Left ventricle myocardium inferior (tissue), 1 donor: ENCODE results near the gene ACAD11. TPM values are rescaled to one million over a fixed set of nuclear protein-coding genes. Genes with fewer than 3 reads are reported as not detected.
A peak's percentile ranks its signal among the peaks of the same experiment; 100 is the strongest.

ENCODE experiments used
- DNase-seq: peaks from one replicate; pipeline ENCODE4 v3.0.0-alpha.2; 2020
- H3K27ac ChIP-seq: fragments of 200-600 bp; replicated peaks from 2 replicates; pipeline ENCODE4 v1.8.0; 2021
- H3K27me3 ChIP-seq: fragments of 200-600 bp; 2 replicates; pipeline ENCODE4 v1.8.0; 2021; ENCODE audit warnings: low read depth
- H3K36me3 ChIP-seq: fragments of 200-600 bp; 2 replicates; pipeline ENCODE4 v1.8.0; 2021
- H3K4me1 ChIP-seq: fragments of 200-600 bp; 2 replicates; pipeline ENCODE4 v1.8.0; 2021
- H3K4me3 ChIP-seq: fragments of 200-600 bp; 2 replicates; pipeline ENCODE4 v1.8.0; 2021; ENCODE audit warnings: mild to moderate bottlenecking, moderate library complexity
- H3K9me3 ChIP-seq: fragments of 200-600 bp; replicated peaks from 2 replicates; pipeline ENCODE4 v1.8.0; 2021
- intact Hi-C: fragments of 100-400 bp; cut with micrococcal nuclease; formaldehyde crosslinking; loops from one replicate; pipeline ENCODE4 v1.11.0; 2022
- total RNA-seq: library from RNA; stranded (reverse); fragmentation: NEBNext Ultra II Directional; extraction: Animal tissue kit (Norgen Biotek cat#: 25700); gene quantifications from one replicate; pipeline ENCODE4 v1.2.1, GENCODE V29; 2021
- TF ChIP-seq, protein P1 (sequence below): fragments of 200-600 bp; IDR thresholded peaks from 2 replicates; pipeline ENCODE4 v1.8.0; 2021; ENCODE audit warnings: antibody characterized with exemption, mild to moderate bottlenecking, borderline replicate concordance
- donor health status: DM: no; HTN: yes; CAD: no; lungs with severe emphysema.

ACAD11 gene
- total RNA-seq, 1 donor from 2014 or later, result 21.5 TPM

DNA sequence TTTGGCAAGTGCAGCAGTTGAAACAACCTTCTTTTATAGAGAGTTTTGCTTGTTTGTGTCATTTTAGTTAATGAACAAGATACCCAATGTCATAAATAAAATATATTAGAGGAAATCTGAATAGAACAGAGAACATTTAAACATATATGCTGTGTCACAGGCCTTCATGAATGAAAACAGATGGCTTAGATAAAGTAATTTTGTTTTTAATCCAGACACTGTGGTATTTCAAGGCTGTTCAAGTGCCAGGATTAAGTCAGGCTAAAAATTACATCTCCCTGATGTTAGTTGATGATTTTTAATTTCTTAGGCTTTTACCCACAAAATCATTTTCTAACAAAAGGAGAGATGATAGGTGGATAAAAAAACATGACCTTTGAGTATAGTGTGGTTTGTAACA lies 67.4 kb downstream of the ACAD11 start:
- H3K4me1 ChIP-seq, result no peaks in the 10 kb centered on the region
- H3K4me3 ChIP-seq, result no peak overlapping the region
- DNase-seq, result no peak
- TF ChIP-seq, protein P1, sequence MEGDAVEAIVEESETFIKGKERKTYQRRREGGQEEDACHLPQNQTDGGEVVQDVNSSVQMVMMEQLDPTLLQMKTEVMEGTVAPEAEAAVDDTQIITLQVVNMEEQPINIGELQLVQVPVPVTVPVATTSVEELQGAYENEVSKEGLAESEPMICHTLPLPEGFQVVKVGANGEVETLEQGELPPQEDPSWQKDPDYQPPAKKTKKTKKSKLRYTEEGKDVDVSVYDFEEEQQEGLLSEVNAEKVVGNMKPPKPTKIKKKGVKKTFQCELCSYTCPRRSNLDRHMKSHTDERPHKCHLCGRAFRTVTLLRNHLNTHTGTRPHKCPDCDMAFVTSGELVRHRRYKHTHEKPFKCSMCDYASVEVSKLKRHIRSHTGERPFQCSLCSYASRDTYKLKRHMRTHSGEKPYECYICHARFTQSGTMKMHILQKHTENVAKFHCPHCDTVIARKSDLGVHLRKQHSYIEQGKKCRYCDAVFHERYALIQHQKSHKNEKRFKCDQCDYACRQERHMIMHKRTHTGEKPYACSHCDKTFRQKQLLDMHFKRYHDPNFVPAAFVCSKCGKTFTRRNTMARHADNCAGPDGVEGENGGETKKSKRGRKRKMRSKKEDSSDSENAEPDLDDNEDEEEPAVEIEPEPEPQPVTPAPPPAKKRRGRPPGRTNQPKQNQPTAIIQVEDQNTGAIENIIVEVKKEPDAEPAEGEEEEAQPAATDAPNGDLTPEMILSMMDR, result no peak
- intact Hi-C loops, result no loop called here
- H3K27ac ChIP-seq, result peak overlapping the region; percentile 5
- H3K27me3 ChIP-seq, result no peaks in the 10 kb centered on the region
- H3K36me3 ChIP-seq, result peaks cover 18% of the 10 kb centered on the region
- H3K9me3 ChIP-seq, result no peaks in the 10 kb centered on the region

DNA sequence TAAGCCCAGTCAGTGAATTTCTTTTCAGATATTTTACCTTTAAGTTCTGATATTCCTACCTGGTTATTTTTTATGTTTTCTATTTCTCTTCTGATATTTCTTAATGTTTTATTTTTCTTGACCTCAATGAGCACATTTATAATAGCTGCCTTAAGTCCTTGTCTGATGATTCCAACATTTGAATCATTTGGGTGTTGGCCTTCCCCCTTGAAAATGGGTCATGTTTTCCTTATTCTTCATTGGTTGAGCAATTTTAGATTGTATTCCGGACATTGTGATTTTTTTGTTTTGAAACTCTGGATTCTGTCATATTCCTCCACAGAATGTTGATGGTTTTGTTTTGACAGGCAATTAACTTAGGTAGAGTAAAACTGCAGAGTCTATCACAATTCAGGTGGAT lies 72.2 kb downstream of the ACAD11 start:
- DNase-seq, result no peak
- no peaks in the 10 kb centered on the region for H3K4me1 ChIP-seq
- intact Hi-C loops, result no loop called here
- H3K4me3 ChIP-seq, result no peak overlapping the region
- peaks cover 12% of the 10 kb centered on the region for H3K36me3 ChIP-seq
- TF ChIP-seq, protein P1, result no peak
- no peak overlapping the region for H3K27ac ChIP-seq
- no peaks in the 10 kb centered on the region for H3K27me3 ChIP-seq
- no peaks in the 10 kb centered on the region for H3K9me3 ChIP-seq

DNA sequence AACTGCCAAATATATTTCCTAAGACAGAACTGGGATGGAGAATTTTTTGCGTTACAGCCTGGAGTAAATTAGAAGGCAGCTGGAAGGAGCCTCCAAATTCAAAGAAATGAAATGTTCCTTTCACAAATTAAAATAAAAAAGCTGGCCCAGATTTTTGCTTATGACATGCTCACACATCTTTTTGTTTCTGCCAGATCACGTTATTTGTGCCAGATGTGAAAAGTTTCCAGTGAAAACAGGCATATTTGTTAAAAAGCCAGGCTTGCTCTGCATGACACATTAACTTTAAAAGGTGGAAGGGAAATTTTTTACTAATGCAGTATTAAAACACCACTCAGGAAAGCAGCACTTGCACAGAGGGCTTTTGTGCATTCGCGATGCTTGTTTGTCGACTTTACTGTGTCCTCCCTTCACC lies 85.8 kb downstream of the ACAD11 start:
- Histone ChIP-seq H3K36me3 (peaks cover 49% of the 10 kb centered on the region), H3K4me3 (no peak overlapping the region), H3K27ac (peak overlapping the region; percentile 58), H3K4me1 (peaks cover 18% of the 10 kb centered on the region), H3K27me3 (no peaks in the 10 kb centered on the region), H3K9me3 (peaks cover 4% of the 10 kb centered on the region)
- TF ChIP-seq, protein P1, result no peak
- intact Hi-C loops, result no loop called here
- DNase-seq, result no peak

DNA sequence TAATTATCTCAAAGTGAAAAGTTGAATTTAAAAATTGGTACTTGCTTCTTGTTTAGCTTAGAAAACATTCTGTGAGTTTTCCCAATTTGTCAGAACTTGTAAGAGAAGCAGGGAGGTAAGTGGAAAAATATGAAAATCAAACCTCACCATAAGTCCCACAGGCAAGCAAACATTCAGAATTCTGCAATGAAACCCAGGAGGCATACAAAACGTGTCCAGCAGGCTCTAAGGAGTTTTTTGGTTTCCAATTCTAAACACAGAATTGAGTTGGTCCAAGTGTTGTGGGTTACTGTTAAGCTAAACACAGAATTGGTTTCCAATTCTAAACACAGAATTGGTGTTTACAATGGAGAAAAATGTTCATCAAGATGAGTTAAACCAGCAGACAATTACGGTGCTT lies 89.6 kb downstream of the ACAD11 start:
- peaks cover 31% of the 10 kb centered on the region for H3K36me3 ChIP-seq
- TF ChIP-seq, protein P1, result no peak
- no peaks in the 10 kb centered on the region for H3K27me3 ChIP-seq
- peaks cover 4% of the 10 kb centered on the region for H3K9me3 ChIP-seq
- peak overlapping the region; percentile 41 for H3K27ac ChIP-seq
- intact Hi-C loops, result no loop called here
- H3K4me3 ChIP-seq, result no peak overlapping the region
- no peaks in the 10 kb centered on the region for H3K4me1 ChIP-seq
- no peak for DNase-seq

DNA sequence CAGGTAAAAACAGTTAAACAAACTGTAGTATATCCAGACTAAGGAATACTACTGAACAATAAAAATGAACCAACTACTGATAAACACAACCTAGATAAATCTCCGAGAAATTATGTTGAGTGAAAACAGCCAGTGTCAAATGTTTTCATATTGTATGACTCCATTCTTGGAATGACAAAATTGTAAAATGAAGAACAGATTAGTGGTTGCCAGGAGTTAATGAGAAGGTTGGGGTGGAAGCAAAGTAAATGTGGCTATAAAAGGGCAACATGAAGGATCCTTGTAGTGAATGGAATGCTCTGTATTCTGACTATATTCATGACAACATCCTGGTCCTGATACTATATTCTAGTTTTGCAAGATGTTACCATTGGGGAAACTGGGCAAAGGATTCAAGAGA lies 90.0 kb downstream of the ACAD11 start:
- TF ChIP-seq, protein P1, result no peak
- intact Hi-C loops, result no loop called here
- peaks cover 27% of the 10 kb centered on the region for H3K36me3 ChIP-seq
- no peak overlapping the region for H3K4me3 ChIP-seq
- no peaks in the 10 kb centered on the region for H3K4me1 ChIP-seq
- peak overlapping the region; percentile 41 for H3K27ac ChIP-seq
- no peaks in the 10 kb centered on the region for H3K27me3 ChIP-seq
- H3K9me3 ChIP-seq, result peaks cover 4% of the 10 kb centered on the region
- no peak for DNase-seq

DNA sequence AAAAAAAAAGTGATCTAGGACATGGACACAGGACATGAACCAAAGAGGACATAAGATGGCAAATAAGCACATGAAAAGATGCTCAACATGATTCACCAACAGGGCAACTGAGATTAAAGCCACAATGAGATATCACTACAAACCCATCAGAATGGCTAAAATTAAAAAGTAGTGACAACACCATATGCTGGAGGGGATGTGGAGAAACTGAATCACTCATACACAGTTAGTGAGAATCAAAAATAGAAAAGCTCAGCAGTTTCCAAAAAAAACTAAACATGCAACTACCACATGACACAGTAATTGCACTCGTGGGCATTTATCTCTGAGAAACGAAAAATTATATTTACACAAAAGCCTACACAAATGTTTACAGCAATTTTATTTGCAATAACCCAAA lies 90.5 kb downstream of the ACAD11 start:
- Histone ChIP-seq H3K36me3 (peaks cover 24% of the 10 kb centered on the region), H3K4me3 (no peak overlapping the region), H3K27me3 (no peaks in the 10 kb centered on the region), H3K9me3 (peaks cover 4% of the 10 kb centered on the region), H3K27ac (peak overlapping the region; percentile 41), H3K4me1 (no peaks in the 10 kb centered on the region)
- TF ChIP-seq, protein P1, result no peak
- intact Hi-C loops, result no loop called here
- DNase-seq, result no peak
